Effector memory CD8-positive, alpha-beta T cell (primary cell): ENCODE data around the gene A4GALT.
"Not testable (repeated sequence)": the region's sequence is repeated elsewhere in the genome, so short reads cannot be mapped to it uniquely, and the experiment has no call there.

Experiments used
- ATAC-seq: fragments of 150-1000 bp; cut with Tn5 transposase; replicated peaks from 2 replicates; pipeline ENCODE4 v1.10.0; 2021; ENCODE audit warnings: mild to moderate bottlenecking, moderate library complexity
- DNase-seq, 3 experiments: peaks; one replicate each; pipeline ENCODE4 v3.0.0; 2021
- H3K27ac Mint-ChIP-seq, 2 donors: one replicate each; pipeline ENCODE4 v1.8.0; 2022; ENCODE audit warnings: mild to moderate bottlenecking in 2 of 2, mixed read lengths in 2 of 2, moderate library complexity in 2 of 2
- H3K27me3 Mint-ChIP-seq, 2 donors: one replicate each; pipeline ENCODE4 v1.8.0; 2022; ENCODE audit warnings: mixed read lengths in 2 of 2
- H3K36me3 Mint-ChIP-seq: one replicate; pipeline ENCODE4 v1.8.0; 2022; ENCODE audit warnings: mild to moderate bottlenecking, moderate library complexity, mixed read lengths; ENCODE audit not compliant: insufficient read depth
- H3K4me1 Mint-ChIP-seq, 2 donors: one replicate each; pipeline ENCODE4 v1.8.0; 2022; ENCODE audit warnings: low read depth in 2 of 2, mixed read lengths in 2 of 2
- H3K4me3 Mint-ChIP-seq, 2 donors: one replicate each; pipeline ENCODE4 v1.8.0; 2022; ENCODE audit warnings: mild to moderate bottlenecking in 2 of 2, mixed read lengths in 2 of 2, moderate library complexity in 2 of 2
- H3K9me3 Mint-ChIP-seq, 2 donors: one replicate each; pipeline ENCODE4 v1.8.0; 2022; ENCODE audit warnings: mixed read lengths in 2 of 2

The A4GALT gene

DNA sequence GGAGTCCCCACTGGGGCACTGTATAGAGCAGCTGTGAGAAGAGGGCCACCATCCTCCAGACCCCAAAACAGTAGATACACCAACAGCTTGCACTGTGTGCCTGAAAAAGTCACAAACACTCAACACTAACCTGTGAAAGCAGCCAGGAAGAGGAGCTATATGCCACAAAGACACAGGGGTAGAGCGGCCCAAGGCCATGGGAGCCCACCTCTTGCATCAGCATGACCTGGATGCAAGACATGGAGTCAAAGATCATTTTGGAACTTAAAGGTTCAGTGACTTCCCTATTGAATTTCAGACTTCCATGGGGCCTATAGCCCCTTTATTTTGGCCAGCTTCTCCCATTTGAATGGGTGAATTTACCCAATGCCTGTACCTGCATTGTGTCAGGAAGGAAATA lies 41.8 kb downstream of the A4GALT start:
- no peaks in the 10 kb centered on the region for H3K4me1 Mint-ChIP-seq
- no peaks in the 10 kb centered on the region for H3K36me3 Mint-ChIP-seq
- ATAC-seq: no peak
- H3K9me3 Mint-ChIP-seq: peaks cover 0 to 2% of the 10 kb centered on the region in 2 donors
- H3K4me3 Mint-ChIP-seq: no peak overlapping the region
- DNase-seq: no peak
- H3K27ac Mint-ChIP-seq: no peak overlapping the region
- peaks cover 21 to 23% of the 10 kb centered on the region in 2 donors for H3K27me3 Mint-ChIP-seq

DNA sequence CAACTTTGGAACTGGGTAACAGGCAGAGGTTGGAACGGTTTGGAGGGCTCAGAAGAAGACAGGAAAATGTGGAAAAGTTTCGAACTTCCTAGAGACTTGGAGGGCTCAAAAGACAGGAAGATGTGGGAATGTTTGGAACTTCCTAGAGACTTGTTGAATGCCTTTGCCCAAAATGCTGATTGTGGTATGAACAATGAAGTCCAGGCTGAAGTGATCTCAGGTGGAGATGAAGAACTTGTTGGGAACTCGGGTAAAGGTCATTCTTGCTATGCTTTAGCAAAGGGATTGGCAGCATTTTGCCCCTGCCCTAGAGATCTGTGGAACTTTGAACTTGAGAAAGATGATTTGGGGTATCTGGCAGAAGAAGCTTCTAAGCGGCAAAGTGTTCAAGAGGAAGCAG lies 42.7 kb downstream of the A4GALT start:
- H3K9me3 Mint-ChIP-seq, H3K36me3 Mint-ChIP-seq, ATAC-seq, H3K27ac Mint-ChIP-seq, H3K4me1 Mint-ChIP-seq, H3K4me3 Mint-ChIP-seq, DNase-seq: not testable (repeated sequence)
- H3K27me3 Mint-ChIP-seq: peaks cover 12 to 13% of the 10 kb centered on the region in 2 donors

DNA sequence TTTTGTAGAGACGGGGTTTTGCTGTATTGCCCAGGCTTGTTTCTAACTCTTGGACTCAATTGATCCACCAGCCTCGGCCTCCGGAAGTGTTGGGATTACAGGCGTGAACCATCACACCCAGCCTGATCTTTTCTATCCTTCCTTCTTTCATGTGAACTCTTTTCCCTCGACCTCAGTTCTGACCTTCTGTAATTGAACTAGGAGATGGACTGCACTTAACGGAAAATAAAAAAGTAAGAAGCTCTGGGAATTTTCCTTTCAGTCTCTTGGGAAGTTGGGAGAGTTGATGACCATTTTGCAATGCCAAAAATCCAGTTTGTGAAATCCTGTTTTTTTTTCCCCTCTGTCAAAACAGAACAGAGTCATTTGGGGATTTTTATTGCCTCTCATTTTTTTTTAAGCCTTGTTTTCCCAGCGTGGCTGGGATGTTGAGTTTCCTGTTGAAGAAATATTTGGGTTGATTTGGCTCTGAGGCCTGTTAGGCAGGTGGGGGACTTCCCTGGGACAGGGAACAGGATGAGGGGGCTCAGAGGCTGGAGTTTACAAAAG lies 44.5 kb downstream of the A4GALT start:
- H3K36me3 Mint-ChIP-seq: no peaks in the 10 kb centered on the region
- peaks cover 9 to 10% of the 10 kb centered on the region in 2 donors for H3K27me3 Mint-ChIP-seq
- DNase-seq (no peak), ATAC-seq (no peak)
- peak overlapping the region; percentile 24 to 49 for H3K27ac Mint-ChIP-seq
- H3K4me1 Mint-ChIP-seq: peaks cover 4 to 5% of the 10 kb centered on the region in 2 donors
- H3K9me3 Mint-ChIP-seq: peaks cover 0 to 2% of the 10 kb centered on the region in 2 donors
- H3K4me3 Mint-ChIP-seq: no peak overlapping the region

DNA sequence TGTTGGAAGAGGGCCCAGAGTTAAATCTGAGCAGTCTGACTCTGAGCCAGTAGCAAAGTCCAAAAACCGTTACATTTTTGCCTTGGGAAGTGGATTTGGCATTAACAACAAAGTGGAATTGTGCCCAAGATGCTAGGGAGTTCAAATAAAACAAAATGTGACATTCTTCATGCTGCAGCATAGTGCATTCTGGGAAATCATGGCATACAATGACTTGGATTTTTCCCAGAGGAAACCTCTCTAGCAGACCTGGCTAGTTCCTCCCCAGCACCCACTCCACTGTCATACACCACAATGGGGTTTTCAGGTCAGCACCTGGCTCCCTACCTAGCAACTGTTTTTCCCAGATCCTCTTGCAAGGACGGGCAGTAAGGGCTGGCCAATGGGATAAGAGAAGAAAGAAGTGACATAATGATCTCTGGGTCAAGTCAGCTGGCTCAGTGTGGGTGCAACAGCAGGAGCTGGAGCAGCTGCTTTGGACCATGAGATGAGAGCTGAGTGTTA lies 46.7 kb downstream of the A4GALT start:
- no peaks in the 10 kb centered on the region for H3K9me3 Mint-ChIP-seq
- H3K4me3 Mint-ChIP-seq: no peak overlapping the region

DNA sequence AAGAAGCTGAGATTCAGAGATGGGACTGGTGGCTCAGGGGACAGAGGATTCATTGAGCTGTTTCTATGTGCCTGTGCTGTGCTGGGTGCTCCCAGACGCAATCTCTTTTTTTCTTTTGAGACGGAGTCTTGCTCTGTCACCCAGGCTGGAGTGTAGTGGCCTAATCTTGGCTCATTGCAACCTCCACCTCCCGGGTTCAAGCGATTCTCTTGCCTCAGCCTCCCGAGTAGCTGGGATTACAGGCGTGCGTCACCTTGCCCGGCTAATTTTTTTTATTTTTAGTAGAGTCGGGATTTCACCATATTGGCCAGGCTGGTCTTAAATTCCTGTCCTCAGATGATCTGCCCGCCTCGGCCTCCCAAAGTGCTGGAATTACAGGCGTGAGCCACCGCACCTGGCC lies 47.6 kb downstream of the A4GALT start:
- H3K27me3 Mint-ChIP-seq, H3K27ac Mint-ChIP-seq, DNase-seq, ATAC-seq, H3K9me3 Mint-ChIP-seq, H3K36me3 Mint-ChIP-seq, H3K4me3 Mint-ChIP-seq: not testable (repeated sequence)
- H3K4me1 Mint-ChIP-seq: peaks cover 9 to 12% of the 10 kb centered on the region in 2 donors

More for the DNA sequence above, 46.7 kb downstream of the A4GALT start:
- Mint-ChIP-seq H3K4me1 (peaks cover 9 to 12% of the 10 kb centered on the region in 2 donors), H3K36me3 (no peaks in the 10 kb centered on the region), H3K27ac (peak overlapping the region in 1 of 2 donors; percentile 19), H3K27me3 (peaks cover 9 to 10% of the 10 kb centered on the region in 2 donors)
- ATAC-seq (no peak), DNase-seq (no peak)

DNA sequence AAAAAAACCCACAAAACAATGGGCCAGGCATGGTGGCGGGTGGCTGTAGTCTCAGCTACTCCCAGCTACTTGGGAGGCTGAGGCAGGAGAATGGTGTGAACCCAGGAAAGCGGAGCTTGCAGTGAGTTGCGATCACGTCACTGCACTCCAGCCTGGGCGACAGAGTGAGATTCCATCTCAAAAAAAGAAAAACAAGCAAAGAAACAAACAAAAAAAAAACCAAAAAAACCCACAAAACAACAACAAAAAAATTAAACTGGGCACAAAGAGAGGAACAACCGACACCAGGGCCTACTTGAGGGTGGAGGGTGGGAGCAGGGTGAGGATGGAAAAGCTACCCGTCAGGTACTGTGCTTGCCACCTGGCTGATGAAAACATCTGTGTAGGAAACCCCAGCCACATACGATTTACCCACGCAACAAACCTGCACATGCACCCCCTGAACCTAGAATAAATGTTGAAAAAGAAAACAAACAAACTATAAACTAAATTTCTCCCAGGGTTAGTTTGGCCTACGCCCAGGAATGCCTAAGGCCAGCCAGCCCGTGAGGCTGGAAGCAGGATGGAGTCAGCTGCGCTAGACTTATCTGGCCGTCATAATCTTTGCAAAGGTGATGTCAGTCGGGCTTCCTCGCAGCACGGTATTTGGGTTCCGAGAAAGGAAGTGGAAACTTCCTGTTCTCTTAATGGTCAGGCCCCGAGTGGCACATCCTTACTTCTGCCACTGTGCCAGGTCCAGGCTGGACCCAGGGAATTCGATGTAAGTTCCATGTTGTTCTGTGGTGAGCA lies 49.6 kb downstream of the A4GALT start:
- no peaks in the 10 kb centered on the region for H3K36me3 Mint-ChIP-seq
- no peak overlapping the region for H3K4me3 Mint-ChIP-seq
- peak; percentile 31 for ATAC-seq
- DNase-seq: no peak
- H3K27me3 Mint-ChIP-seq: peaks cover 0 to 2% of the 10 kb centered on the region in 2 donors
- H3K27ac Mint-ChIP-seq: peak overlapping the region in 1 of 2 donors; percentile 63
- H3K4me1 Mint-ChIP-seq: peaks cover 9 to 12% of the 10 kb centered on the region in 2 donors
- H3K9me3 Mint-ChIP-seq: no peaks in the 10 kb centered on the region

DNA sequence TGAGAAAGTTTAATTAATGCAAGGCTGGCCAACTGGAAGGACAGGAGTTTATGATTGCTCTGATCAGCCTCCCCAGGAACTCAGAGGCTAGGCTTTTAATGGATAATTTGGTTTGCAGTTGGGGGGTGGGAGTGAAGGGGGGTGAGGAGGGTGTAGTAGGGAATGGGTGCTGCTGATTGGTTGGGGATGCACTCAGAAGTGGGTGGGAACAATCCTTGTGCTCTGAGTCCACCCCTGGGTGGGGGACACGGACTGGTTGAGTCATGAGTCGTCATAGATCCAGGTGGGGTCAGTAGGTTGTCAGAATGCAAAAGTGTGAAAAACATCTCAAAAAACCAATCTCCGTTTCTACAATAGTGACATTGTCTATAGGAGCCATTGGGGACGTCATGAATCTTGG lies 50.6 kb downstream of the A4GALT start:
- DNase-seq (no peak), ATAC-seq (no peak)
- Mint-ChIP-seq H3K9me3 (no peaks in the 10 kb centered on the region), H3K4me1 (peaks cover 9 to 12% of the 10 kb centered on the region in 2 donors), H3K27me3 (no peaks in the 10 kb centered on the region), H3K4me3 (no peak overlapping the region), H3K27ac (no peak overlapping the region), H3K36me3 (no peaks in the 10 kb centered on the region)

DNA sequence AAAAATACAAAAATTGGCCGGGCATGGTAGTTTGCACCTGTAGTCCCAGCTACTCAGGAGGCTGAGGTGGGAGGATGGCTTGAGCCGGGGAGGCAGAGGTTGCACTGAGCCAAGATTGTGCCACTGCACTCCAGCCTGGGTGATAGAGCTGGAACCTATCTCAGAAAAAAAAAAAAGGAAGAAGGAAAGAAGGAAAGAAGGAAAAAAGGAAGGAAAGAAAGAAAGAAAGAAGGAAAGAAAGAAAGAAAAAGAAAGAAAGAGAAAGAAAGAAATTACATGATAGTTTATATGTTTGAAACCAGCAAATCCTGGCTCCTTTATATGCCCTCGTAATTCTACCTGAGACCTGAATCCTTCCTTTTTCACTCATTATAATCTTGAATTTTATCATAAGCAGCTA lies 54.3 kb downstream of the A4GALT start:
- DNase-seq, H3K4me3 Mint-ChIP-seq, H3K9me3 Mint-ChIP-seq, H3K36me3 Mint-ChIP-seq, H3K27me3 Mint-ChIP-seq, H3K27ac Mint-ChIP-seq, ATAC-seq: not testable (repeated sequence)
- H3K4me1 Mint-ChIP-seq: peaks cover 7 to 11% of the 10 kb centered on the region in 2 donors

DNA sequence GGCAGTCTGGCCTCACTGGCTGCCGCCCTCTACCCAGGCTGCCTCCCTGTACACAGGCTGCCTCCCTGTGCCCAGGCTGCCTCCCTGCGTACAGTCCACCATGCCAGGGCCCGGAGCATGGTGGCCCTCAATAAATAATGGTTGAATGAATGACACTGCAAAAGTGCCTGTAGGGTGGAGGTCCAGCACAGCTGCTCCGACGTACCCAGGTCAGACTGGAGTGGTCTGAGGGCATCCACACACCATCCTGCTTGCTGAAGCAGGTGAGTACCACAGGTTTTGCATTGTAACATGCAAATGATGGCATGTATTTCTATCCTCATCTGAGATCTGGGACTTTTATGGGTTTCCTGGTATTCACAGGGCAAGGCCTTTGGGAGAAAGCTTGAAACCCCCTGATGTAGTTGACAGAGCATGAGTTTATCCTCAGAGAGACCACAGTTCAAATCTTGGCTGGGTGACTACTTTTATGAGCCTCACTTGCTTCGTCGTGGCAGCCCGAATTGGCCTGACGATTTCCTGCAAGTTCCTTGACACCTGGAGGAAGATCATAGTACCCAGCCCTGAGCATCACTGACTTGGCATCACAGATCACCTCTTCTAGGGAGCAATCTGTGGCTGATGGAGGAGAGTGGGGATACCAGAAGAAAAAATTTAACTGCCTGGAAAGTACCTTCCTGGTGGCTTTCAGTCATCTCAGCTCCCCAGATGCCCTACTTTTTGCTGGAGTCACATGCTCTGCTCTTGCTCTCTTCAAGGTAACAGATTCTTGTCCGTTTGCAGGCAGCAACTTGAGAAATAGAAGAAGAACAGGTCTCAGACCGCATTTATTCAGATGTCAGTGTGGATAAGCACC lies 55.5 kb downstream of the A4GALT start:
- peak overlapping the region in 1 of 2 donors; percentile 51 for H3K27ac Mint-ChIP-seq
- H3K27me3 Mint-ChIP-seq: no peaks in the 10 kb centered on the region
- H3K36me3 Mint-ChIP-seq: no peaks in the 10 kb centered on the region
- no peak for DNase-seq
- peaks cover 0 to 3% of the 10 kb centered on the region in 2 donors for H3K4me1 Mint-ChIP-seq
- H3K4me3 Mint-ChIP-seq: no peak overlapping the region
- ATAC-seq: peak; percentile 66
- no peaks in the 10 kb centered on the region for H3K9me3 Mint-ChIP-seq

DNA sequence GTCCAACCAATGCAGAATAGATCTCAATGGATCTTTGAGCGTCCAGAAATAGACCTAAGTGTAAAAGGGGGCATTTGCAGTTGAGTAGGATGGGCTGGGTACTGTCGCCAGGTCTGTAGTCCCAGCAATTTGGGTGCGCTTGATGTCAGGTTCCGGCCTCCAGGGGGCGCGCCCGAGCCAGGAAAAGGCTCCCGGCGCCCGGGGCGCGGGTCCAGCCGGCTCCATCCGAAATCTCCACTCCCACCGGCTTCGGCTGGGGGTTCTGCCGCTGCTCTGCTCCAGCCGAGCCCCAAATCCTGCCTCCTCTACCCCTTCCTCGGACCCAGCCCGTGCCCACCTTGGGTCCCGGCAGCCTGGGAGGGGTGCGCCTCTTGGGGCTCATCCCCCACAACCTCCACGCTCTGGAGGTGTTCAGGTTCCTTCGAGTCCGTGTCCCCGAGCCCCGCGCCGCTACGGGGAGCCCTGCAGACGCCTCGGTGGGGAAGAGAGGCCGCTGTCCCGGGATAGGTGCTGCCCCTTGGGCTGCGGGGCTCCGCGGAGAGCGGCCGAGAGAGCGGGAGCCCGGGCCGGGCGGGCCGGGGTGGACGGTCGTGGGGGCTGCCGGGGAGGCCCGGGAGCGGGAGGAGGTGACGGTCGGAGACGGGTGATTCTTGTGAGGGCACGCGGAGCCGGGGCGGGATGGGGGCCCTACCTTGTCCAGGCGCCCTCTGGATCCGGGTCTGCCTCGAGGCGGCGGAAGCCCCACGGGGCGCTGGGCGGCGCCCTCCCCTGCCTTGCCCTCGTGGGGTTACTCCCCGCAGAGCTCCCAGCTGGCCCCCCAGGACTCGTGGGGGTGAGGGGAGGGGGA lies 58.5 kb downstream of the A4GALT start:
- H3K4me1 Mint-ChIP-seq: peaks cover 0 to 2% of the 10 kb centered on the region in 2 donors
- no peaks in the 10 kb centered on the region for H3K9me3 Mint-ChIP-seq
- H3K27me3 Mint-ChIP-seq: peaks cover 0 to 7% of the 10 kb centered on the region in 2 donors

DNA sequence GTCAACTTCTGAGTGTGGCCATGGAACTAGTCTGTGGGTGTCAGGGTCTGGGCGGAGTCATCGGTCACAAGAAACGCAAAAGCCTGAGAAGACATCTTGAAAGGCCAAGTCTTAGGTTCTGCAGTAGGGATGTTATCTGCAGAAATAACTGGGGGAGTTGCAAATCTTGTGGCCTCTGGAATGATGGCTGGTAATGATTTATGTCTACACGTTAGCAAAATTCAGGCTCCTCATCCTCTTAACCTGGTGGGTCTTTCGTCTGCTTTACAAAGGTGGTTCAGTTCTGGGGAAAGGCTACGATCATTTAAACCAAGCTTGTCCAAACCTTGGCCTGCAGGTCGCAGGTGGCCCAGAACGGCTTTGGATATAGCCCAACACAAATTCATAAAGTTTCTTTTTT lies 64.1 kb downstream of the A4GALT start:
- Mint-ChIP-seq H3K27me3 (peaks cover 0 to 19% of the 10 kb centered on the region in 2 donors), H3K4me1 (peaks cover 0 to under 1% of the 10 kb centered on the region in 2 donors), H3K4me3 (no peak overlapping the region), H3K27ac (no peak overlapping the region), H3K9me3 (no peaks in the 10 kb centered on the region), H3K36me3 (peaks cover 5% of the 10 kb centered on the region)
- ATAC-seq (no peak), DNase-seq (no peak)

More for the DNA sequence above, 58.5 kb downstream of the A4GALT start:
- Mint-ChIP-seq H3K27ac (no peak overlapping the region), H3K4me3 (peak overlapping the region; percentile 69 to 72), H3K36me3 (no peaks in the 10 kb centered on the region)
- peak; percentile 79 for ATAC-seq
- DNase-seq: peak; percentile 77 to 83 (median 79)

DNA sequence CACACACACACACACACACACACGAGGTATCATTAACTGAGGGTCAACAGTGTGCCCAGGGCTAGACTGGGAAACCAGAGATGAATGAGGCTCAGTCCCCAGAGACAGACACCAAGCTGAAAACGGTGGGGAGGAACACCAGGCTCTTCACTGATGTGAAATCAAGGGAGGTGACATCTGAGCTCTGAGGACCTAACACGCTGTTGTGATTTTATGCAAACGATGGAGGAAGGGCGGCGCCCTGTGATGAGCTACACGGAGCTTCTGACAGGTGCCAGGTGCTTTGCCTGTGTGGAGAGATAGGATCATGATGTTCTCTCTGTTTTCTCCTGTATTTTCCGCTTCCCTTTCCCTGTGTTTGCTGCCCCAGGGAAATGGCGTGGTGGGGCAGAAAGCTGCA lies 65.0 kb downstream of the A4GALT start:
- Mint-ChIP-seq H3K36me3 (peaks cover 5% of the 10 kb centered on the region), H3K4me3 (no peak overlapping the region), H3K4me1 (no peaks in the 10 kb centered on the region), H3K9me3 (no peaks in the 10 kb centered on the region), H3K27ac (no peak overlapping the region), H3K27me3 (peaks cover 0 to 19% of the 10 kb centered on the region in 2 donors)
- DNase-seq: no peak
- ATAC-seq: peak; percentile 43
